Hematopoietic multipotent progenitor cell treated with erythropoietin and hydrocortisone succinate and interleukin-3 and kit ligand, for 6 days (in vitro differentiated cells): ENCODE data around the gene TAC3.
"Not testable (repeated sequence)": the region's sequence is repeated elsewhere in the genome, so short reads cannot be mapped to it uniquely, and the experiment has no call there.

Experiments
- DNase-seq: peaks from one replicate; pipeline ENCODE4 v3.0.0-alpha.2; 2015

TAC3 gene

GRCh38 chr12:56980941-56981530 is 35.3 kb downstream of the TAC3 start:
- no peak for DNase-seq

- DNase-seq, result no peak
Observed at GRCh38 chr12:56980268-56980667, 36.1 kb downstream of the TAC3 start.

GRCh38 chr12:56979628-56980027 is 36.7 kb downstream of the TAC3 start:
- no peak for DNase-seq

GRCh38 chr12:56978397-56979138 is 37.8 kb downstream of the TAC3 start:
- DNase-seq, result no peak

GRCh38 chr12:56977361-56977760 is 39.0 kb downstream of the TAC3 start:
- not testable (repeated sequence) for DNase-seq

GRCh38 chr12:56974224-56974623 is 42.1 kb downstream of the TAC3 start:
- DNase-seq, result not testable (repeated sequence)

GRCh38 chr12:56968910-56969309 is 47.4 kb downstream of the TAC3 start:
- peak; percentile 4 for DNase-seq

- DNase-seq, result not testable (repeated sequence)
Observed at GRCh38 chr12:56965997-56966642, 50.2 kb downstream of the TAC3 start.

GRCh38 chr12:56965124-56965523 is 51.2 kb downstream of the TAC3 start:
- not testable (repeated sequence) for DNase-seq

GRCh38 chr12:56963557-56963956 is 52.8 kb downstream of the TAC3 start:
- not testable (repeated sequence) for DNase-seq

- DNase-seq, result not testable (repeated sequence)
Observed at GRCh38 chr12:56962247-56962646, 54.1 kb downstream of the TAC3 start.
